Limb (tissue), 2 donors: Measurements from ENCODE around the gene SHISAL2A.

ENCODE experiments used
- DNase-seq, 2 donors: peaks; one replicate each; pipeline ENCODE4 v3.0.0-alpha.2; 2016; ENCODE audit errors: extremely low spot score in 2 of 2

Gene SHISAL2A

GRCh38 chr1:52632732-52633290 lies at the start of gene SHISAL2A:
TSS of gene SHISAL2A (plus strand) at chr1:52633168. CDS start at chr1:52633494, 326 bp downstream.
- peak in 1 of 2 donors; percentile 71 for DNase-seq

- no peak for DNase-seq
Observed at GRCh38 chr1:52585474-52585873, 47.5 kb upstream of the SHISAL2A start.

DNA sequence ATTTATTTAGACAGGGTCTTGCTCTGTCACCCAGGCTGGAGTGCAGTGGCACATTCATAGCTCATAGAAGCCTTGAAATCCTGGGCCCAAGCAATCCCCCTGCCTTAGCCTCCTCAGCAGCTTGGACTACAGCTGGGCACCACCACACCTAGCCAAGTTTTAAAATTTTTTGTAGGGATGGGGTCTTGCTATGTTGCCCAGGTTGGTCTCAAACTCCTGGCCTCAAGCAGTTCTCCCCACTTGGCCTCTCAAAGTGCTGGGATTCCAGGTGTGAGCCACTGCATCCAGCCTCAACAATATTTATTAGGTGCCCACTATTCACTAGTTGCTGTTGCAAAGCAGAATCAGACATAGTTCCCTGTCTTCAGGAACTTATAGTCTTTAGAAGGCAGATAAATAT lies 44.9 kb upstream of the SHISAL2A start:
- no peak for DNase-seq

DNA sequence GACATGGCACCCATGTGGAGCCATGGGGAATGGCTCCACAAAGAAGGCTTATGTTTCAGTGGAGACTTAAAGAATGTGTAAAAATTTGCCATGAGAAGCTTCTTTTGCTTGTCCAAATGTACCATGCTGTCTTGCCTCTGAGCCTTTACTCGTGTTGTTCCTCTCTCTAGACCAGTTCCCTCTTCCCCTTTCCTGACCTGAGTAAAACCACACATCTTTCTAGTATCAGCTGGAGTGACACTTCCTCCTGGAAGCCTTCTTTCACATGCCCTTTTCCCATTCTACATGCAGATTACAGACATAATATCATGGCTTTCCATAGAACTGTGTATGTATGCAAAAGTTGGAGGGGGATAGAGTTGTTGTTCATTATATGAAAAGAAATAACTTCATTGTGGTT lies 44.4 kb upstream of the SHISAL2A start:
- DNase-seq, result no peak

- DNase-seq, result peak in 1 of 2 donors; percentile 44
Observed at GRCh38 chr1:52590266-52590665, 42.7 kb upstream of the SHISAL2A start.

DNA sequence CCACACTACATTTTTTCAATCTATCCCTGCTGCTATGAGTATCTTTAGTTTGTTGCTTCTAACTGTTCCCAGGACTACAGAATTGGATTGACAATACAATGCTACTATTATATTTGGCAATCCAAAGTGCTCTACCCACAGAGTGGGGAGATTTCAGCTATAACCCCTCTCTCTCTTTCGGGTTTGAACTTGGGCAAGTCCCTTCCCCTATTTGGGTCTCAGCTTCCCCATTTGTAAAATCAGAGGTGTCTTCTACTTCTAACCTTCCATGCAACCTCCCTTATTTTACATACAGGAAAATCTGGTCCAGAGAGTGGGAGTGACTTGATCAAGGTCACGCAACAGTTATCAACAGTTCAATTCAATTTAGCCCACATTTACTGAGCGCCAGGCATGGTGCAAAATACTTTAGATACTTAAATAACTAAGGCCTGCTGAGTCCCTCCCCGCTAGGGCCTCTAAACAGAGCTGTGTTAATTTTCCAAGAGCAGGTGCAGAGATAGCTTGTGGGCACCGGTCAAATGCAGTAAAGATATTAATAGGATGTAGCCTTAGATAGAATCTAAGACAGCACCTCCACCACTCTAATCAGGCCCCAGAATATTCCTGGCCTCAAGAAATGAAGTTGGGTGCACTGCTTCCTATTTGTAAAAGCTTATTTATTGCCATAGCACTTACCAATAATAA lies 40.2 kb upstream of the SHISAL2A start:
- DNase-seq, result no peak

DNA sequence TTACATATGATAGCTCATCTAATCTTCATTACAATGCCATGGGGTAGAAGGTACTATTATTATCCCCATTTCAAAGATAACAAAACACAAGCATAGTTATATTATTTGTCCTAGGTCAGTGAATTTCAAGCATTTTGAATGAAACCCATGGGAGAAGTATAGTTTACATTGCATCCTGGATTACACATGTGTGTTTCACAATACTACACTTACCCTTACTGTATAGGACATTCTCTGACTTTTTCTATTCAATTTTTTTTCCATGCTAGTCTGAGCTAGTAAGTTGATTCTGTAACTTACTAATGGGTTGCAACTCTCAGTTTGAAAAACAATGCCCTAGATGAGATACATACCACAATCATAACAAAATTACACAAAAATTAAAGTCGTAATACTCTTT lies 39.5 kb upstream of the SHISAL2A start:
- no peak for DNase-seq

DNA sequence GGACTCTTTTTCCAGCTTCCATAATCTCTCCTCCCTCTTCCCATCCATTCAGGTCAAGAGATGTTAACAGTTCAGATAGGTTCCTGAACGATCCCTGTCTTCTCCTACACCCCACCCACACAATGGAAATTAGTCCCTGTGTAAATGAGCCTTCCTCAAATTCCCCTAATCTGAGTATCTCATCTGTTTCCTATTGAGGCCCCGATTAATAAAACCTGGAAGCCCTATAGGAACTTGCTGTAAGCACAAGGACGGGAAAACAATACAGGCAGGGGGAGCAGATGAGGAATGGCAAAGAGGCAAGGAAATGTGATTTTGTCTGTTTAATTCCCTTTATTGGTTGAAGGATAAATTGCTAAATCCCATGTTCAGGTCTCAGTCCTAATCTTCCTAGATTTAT lies 37.9 kb upstream of the SHISAL2A start:
- no peak for DNase-seq

GRCh38 chr1:52597912-52598311 lies 35.1 kb upstream of the SHISAL2A start:
- no peak for DNase-seq

GRCh38 chr1:52598729-52599128 lies 34.2 kb upstream of the SHISAL2A start:
- DNase-seq, result no peak

GRCh38 chr1:52599236-52599635 lies 33.7 kb upstream of the SHISAL2A start:
- no peak for DNase-seq

GRCh38 chr1:52600533-52601179 lies 32.3 kb upstream of the SHISAL2A start:
- no peak for DNase-seq

GRCh38 chr1:52601519-52601918 lies 31.4 kb upstream of the SHISAL2A start:
- no peak for DNase-seq

- DNase-seq, result peak in 1 of 2 donors; percentile 77
Observed at GRCh38 chr1:52601991-52602855, 30.7 kb upstream of the SHISAL2A start, which contains the start of gene GPX7. TSS of gene GPX7 (plus strand) at chr1:52602371. CDS start at chr1:52602410, 39 bp downstream.

DNA sequence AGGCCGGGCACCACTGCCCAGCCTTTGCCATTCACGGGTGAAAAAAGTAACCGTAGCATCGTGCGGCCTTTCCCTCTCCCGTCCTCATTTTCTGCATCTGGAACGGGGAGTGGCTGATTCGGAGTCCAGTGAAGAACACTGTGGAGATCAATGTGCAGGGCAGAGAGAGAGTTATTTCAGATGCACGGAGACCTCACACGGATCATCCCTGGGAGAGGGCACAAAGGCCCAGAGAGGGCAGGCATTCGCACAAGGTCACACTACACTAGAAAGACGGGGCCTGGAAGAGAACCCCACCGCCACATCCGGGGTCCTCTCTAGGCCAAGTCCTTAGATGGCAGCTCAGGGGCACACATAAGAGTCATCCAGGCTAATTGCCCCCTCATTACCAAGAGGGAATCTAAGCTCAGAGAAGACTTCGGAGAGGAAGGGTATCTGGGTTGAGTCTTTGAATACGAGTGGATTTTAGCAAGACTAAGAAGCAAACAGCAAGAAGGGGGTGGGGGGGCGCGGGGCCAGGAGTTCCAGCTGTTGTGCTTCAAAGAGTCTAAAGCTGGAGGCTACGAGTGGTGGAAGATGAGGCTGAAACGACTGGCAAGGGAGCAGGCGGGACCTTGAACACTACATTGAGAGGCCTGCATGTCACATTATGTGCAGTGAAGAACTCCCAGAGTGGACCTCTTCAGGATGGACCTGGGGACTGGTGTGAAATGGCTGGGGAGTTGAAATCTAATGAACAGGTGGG lies 29.9 kb upstream of the SHISAL2A start:
- DNase-seq, result peak in 1 of 2 donors; percentile 54

- no peak for DNase-seq
Observed at GRCh38 chr1:52603630-52604029, 29.3 kb upstream of the SHISAL2A start.

- no peak for DNase-seq
Observed at GRCh38 chr1:52604063-52604770, 28.8 kb upstream of the SHISAL2A start.

DNA sequence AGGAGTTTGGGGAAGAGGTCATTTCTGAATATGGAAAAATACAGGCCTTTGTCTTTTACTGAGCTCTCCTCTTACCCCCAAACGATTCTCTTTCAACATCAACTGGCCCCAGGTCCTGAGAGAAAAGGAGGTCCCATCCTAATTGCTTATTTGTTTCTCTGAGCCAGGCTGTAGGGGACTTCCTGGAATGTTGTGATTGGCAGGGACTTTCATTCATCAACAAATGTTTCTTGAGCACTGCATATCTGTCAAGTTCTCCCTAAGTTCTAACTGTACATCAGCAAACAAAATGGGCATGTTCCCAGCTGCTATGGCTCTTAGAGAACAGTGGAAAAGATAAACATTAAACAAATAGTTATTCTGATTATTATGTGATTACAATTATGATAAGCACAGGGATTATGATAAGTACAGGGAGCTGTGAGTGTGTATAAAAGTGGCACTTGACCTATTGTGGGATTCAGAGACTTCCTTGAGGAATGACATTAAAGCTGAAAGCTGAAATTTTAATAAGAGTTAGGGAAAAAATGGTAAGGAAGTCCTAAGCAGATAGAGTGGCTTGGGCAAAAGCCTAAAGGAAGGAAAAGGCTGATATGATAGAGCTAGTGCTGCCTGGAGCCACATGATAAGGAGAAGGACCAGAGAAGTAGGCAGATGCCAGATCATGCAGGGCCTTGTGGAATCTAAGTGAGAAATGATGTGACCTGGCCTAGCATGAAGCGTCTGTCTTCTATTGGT lies 19.2 kb upstream of the SHISAL2A start:
- DNase-seq, result no peak

DNA sequence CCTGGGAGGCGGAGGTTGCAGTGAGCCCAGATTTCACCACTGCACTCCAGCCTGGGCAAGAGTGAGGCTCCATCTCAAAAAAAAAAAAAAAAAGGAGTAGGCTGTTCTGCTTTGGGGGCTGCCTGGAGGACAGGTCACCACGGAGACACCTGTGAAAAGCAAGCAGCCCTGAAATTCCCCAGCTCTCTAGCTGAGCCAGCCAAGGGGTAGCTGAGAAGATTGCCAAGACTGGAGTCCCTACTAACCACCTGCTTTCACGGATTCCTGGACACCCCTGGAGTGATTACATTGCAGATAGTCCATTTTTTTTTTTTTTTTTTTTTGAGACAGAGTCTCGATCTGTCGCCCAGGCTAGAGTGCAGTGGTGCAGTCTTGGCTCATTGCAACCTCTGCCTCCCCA lies 18.3 kb upstream of the SHISAL2A start:
- no peak for DNase-seq
